HCT116 (cell line): ENCODE results near the gene C3orf70. TPM values are rescaled to one million over a fixed set of nuclear protein-coding genes. Genes with fewer than 3 reads are reported as not detected.

Source experiments
- ATAC-seq: fragments of 200-7000 bp; cut with Tn5 transposase; 2 replicates; pipeline ENCODE4 v1.9.1; 2020; ENCODE audit warnings: mild to moderate bottlenecking, moderate library complexity
- BruUV-seq: library from RNA; stranded (reverse); fragments of 400-500 nt; replicated peaks from 2 replicates; lab custom pipeline; 2021; lab: Mats Ljungman, UMichigan
- CTCF ChIA-PET: fragments of 300-600 bp; sonication (Branson Sonifier 250); formaldehyde crosslinking; loops from one replicate; lab custom pipeline; 2021; ENCODE audit warnings: antibody characterized with exemption; lab: Charles Lee
- POLR2A ChIA-PET: fragments of 300-600, 350-600 bp; sonication (Branson Sonifier 250); formaldehyde crosslinking; loops from one replicate; lab custom pipeline; 2021; ENCODE audit warnings: antibody characterized with exemption; lab: Charles Lee
- RAD21 ChIA-PET, 2 experiments: fragments of 300-600 bp; sonication (Branson Sonifier 250); formaldehyde crosslinking; loops; one replicate each; lab custom pipeline; 2023; ENCODE audit warnings: low total read pairs in 2 of 2; ENCODE audit not compliant: uncharacterized antibody in 2 of 2, unreplicated experiment in 2 of 2, low non-redundant PET in 1 of 2; lab: Charles Lee
- DNase-seq: peaks from one replicate; pipeline ENCODE4 v3.0.0-alpha.2; 2010; ENCODE audit warnings: low read depth, low spot score
- H2AFZ ChIP-seq: fragments of 200-600 bp; shearing (Covaris generic), sonication (generic); 2 replicates; pipeline ENCODE4 v1.6.1; 2017; ENCODE audit warnings: low read depth, mixed run types, mixed read lengths, antibody characterized with exemption, low read length; ENCODE audit not compliant: poor library complexity, severe bottlenecking
- H3K27ac ChIP-seq: 2 replicates; pipeline ENCODE4 v1.5.1; 2012; ENCODE audit warnings: low read depth, low read length
- H3K27me3 ChIP-seq: fragments of 200-600 bp; sonication (generic); 2 replicates; pipeline ENCODE4 v1.6.1; 2016; ENCODE audit warnings: mixed run types, low read length, mixed read lengths; ENCODE audit not compliant: insufficient read depth
- H3K36me3 ChIP-seq, 2 experiments: fragments of 200-500 bp in 1 of 2; fragments of 200-600 bp in 1 of 2; sonication (Bioruptor generic) in 1 of 2; sonication (generic) in 1 of 2; 2 replicates each; pipeline versions ENCODE4 v1.5.1 to v1.6.1; 2014 to 2016; ENCODE audit warnings: low read length in 2 of 2, inconsistent platforms in 1 of 2, mixed read lengths in 1 of 2, mixed run types in 1 of 2; ENCODE audit not compliant: insufficient read depth in 2 of 2, control insufficient read depth in 1 of 2
- H3K4me1 ChIP-seq, 2 experiments: fragments of 200-600 bp in 1 of 2; sonication (generic) in 1 of 2; 2 replicates each; pipeline versions ENCODE4 v1.5.1 to v1.6.1; 2012 to 2017; ENCODE audit warnings: low read length in 2 of 2, inconsistent platforms in 1 of 2, mild to moderate bottlenecking in 1 of 2, mixed read lengths in 1 of 2, mixed run types in 1 of 2, moderate library complexity in 1 of 2; ENCODE audit not compliant: insufficient read depth in 2 of 2, control insufficient read depth in 1 of 2
- H3K4me2 ChIP-seq: fragments of 200-600 bp; sonication (generic); 2 replicates; pipeline ENCODE4 v1.6.1; 2017; ENCODE audit warnings: mixed run types, low read length, mixed read lengths
- H3K4me3 ChIP-seq, 2 experiments: fragments of 200-600 bp in 1 of 2; sonication (generic) in 1 of 2; replicated peaks in 1 of 2; 2 replicates each; pipeline ENCODE4 v1.5.1; 2011 to 2016; ENCODE audit warnings: low read length in 2 of 2, control low read depth in 1 of 2, low read depth in 1 of 2, mild to moderate bottlenecking in 1 of 2, mixed read lengths in 1 of 2, mixed run types in 1 of 2
- H3K79me2 ChIP-seq: fragments of 200-600 bp; sonication (generic); 2 replicates; pipeline ENCODE4 v1.6.1; 2017; ENCODE audit warnings: mild to moderate bottlenecking, mixed run types, low read length, moderate library complexity, mixed read lengths; ENCODE audit not compliant: insufficient read depth
- H3K9ac ChIP-seq: fragments of 200-600 bp; sonication (generic); 2 replicates; pipeline ENCODE4 v1.6.1; 2016; ENCODE audit warnings: low read length, mixed read lengths
- H3K9me2 ChIP-seq: fragments of 200-600 bp; sonication (generic), shearing (Covaris generic); 2 replicates; pipeline ENCODE4 v1.6.1; 2017; ENCODE audit warnings: mixed run types, mild to moderate bottlenecking, moderate library complexity; ENCODE audit not compliant: insufficient read depth
- H3K9me3 ChIP-seq, 2 experiments: fragments of 200-500 bp in 1 of 2; fragments of 200-600 bp in 1 of 2; sonication (Bioruptor generic) in 1 of 2; sonication (generic) in 1 of 2; 2 replicates each; pipeline ENCODE4 v1.6.1; 2014 to 2017; ENCODE audit warnings: low read length in 2 of 2, mixed read lengths in 2 of 2, inconsistent platforms in 1 of 2, low read depth in 1 of 2, mild to moderate bottlenecking in 1 of 2, mixed run types in 1 of 2, moderate library complexity in 1 of 2; ENCODE audit not compliant: control insufficient read depth in 1 of 2, insufficient read depth in 1 of 2
- H4K20me1 ChIP-seq: fragments of 200-600 bp; sonication (generic), shearing (Covaris generic); 2 replicates; pipeline ENCODE4 v1.6.1; 2017; ENCODE audit warnings: mixed run types, mild to moderate bottlenecking, moderate library complexity; ENCODE audit not compliant: insufficient read depth
- EGR1 ChIP-seq: IDR thresholded peaks from 2 replicates; pipeline ENCODE4 v1.6.1; 2012; ENCODE audit warnings: low read depth
- FOSL1 ChIP-seq: IDR thresholded peaks from 2 replicates; pipeline ENCODE4 v1.6.1; 2012; ENCODE audit warnings: low read depth
- JUND ChIP-seq: IDR thresholded peaks from 2 replicates; pipeline ENCODE4 v1.6.1; 2012
- POLR2AphosphoS5 ChIP-seq: IDR thresholded peaks from 2 replicates; pipeline ENCODE4 v1.6.1; 2011; ENCODE audit warnings: mild to moderate bottlenecking, low read depth, low read length, moderate library complexity
- SP1 ChIP-seq: IDR thresholded peaks from 2 replicates; pipeline ENCODE4 v1.6.1; 2012; ENCODE audit warnings: low read depth
- ZNF274 ChIP-seq: fragments of 200-500 bp; sonication (Bioruptor generic); IDR thresholded peaks from 2 replicates; pipeline ENCODE4 v1.6.1; 2014; ENCODE audit warnings: mild to moderate bottlenecking, low read depth, low read length, inconsistent platforms
- intact Hi-C: fragments of 100-400 bp; cut with micrococcal nuclease; formaldehyde crosslinking; loops from 2 replicates; pipeline ENCODE4 v1.10.0; 2022
- total RNA-seq: library from RNA; stranded (reverse); gene quantifications from one replicate; pipeline ENCODE4 v1.2.1, GENCODE V29; 2021; ENCODE audit not compliant: unreplicated experiment
- TF ChIP-seq, protein P1 (sequence below): IDR thresholded peaks from 2 replicates; pipeline ENCODE4 v1.6.1; 2011; ENCODE audit warnings: mild to moderate bottlenecking, low read length, moderate library complexity; ENCODE audit not compliant: insufficient replicate concordance; ENCODE audit errors: extremely low read depth
- TF ChIP-seq, protein P2 (sequence below), 3 experiments: fragments of 200-600 bp in 1 of 3; sonication (generic) in 1 of 3; IDR thresholded peaks in 2 of 3; conservative IDR thresholded peaks in 1 of 3; 2 replicates each; pipeline ENCODE4 v1.5.1; 2012 to 2017; ENCODE audit warnings: low read depth in 2 of 3, low read length in 2 of 3, antibody characterized with exemption in 1 of 3, borderline replicate concordance in 1 of 3, control low read depth in 1 of 3, mild to moderate bottlenecking in 1 of 3, mixed read lengths in 1 of 3, mixed run types in 1 of 3, moderate library complexity in 1 of 3; ENCODE audit not compliant: insufficient read depth in 1 of 3
- TF ChIP-seq, protein P3 (sequence below): IDR thresholded peaks from 2 replicates; pipeline ENCODE4 v1.6.1; 2012; ENCODE audit warnings: low read depth

C3orf70 gene
- total RNA-seq, 1 experiment from 2014 or later, result not detected

DNA sequence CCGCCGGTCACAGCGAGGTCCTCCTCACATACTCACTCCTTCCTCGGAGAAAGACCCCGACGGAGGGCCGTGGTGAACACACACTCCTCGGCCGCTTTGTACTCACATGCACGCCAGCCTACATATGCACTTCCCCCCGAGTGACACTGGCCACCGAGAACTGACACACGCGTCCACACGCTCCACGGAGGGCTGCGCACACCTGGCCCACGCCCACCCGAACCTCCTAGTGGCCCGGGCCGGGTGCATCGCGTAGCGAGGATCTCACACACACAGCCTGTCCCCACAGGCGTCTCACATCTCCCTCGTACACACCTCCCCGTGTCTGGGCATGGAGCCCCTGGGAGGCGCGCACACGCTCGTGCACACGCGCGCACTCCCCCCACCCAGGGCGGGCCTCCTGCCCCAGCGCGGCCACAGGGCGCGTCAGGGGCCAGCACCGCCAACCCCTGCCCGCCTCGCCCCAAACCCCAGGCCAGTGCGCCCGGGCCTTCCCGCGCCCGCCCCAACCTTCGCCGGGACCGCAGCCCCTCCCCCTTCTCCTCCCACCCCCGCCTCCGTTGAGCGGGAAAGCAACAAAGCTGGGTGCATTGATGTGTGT lies 411 bp upstream of the C3orf70 start:
- no peak overlapping the region for H3K4me2 ChIP-seq
- TF ChIP-seq JUND, result no peak
- TF ChIP-seq, protein P1, sequence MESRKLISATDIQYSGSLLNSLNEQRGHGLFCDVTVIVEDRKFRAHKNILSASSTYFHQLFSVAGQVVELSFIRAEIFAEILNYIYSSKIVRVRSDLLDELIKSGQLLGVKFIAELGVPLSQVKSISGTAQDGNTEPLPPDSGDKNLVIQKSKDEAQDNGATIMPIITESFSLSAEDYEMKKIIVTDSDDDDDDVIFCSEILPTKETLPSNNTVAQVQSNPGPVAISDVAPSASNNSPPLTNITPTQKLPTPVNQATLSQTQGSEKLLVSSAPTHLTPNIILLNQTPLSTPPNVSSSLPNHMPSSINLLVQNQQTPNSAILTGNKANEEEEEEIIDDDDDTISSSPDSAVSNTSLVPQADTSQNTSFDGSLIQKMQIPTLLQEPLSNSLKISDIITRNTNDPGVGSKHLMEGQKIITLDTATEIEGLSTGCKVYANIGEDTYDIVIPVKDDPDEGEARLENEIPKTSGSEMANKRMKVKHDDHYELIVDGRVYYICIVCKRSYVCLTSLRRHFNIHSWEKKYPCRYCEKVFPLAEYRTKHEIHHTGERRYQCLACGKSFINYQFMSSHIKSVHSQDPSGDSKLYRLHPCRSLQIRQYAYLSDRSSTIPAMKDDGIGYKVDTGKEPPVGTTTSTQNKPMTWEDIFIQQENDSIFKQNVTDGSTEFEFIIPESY, result no peak
- TF ChIP-seq ZNF274, result no peak
- TF ChIP-seq, protein P2, sequence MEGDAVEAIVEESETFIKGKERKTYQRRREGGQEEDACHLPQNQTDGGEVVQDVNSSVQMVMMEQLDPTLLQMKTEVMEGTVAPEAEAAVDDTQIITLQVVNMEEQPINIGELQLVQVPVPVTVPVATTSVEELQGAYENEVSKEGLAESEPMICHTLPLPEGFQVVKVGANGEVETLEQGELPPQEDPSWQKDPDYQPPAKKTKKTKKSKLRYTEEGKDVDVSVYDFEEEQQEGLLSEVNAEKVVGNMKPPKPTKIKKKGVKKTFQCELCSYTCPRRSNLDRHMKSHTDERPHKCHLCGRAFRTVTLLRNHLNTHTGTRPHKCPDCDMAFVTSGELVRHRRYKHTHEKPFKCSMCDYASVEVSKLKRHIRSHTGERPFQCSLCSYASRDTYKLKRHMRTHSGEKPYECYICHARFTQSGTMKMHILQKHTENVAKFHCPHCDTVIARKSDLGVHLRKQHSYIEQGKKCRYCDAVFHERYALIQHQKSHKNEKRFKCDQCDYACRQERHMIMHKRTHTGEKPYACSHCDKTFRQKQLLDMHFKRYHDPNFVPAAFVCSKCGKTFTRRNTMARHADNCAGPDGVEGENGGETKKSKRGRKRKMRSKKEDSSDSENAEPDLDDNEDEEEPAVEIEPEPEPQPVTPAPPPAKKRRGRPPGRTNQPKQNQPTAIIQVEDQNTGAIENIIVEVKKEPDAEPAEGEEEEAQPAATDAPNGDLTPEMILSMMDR (IDR thresholded peaks at IDR 0.05 in 2 of 3, conservative IDR thresholded peaks at IDR 0.05 in 1 of 3; ENCODE audit: borderline replicate concordance in 1 of 3, insufficient read depth in 1 of 3, low read depth in 2 of 3, low read length in 2 of 3), result no peak
- no peak for TF ChIP-seq POLR2AphosphoS5
- TF ChIP-seq EGR1, result no peak
- TF ChIP-seq, protein P3, sequence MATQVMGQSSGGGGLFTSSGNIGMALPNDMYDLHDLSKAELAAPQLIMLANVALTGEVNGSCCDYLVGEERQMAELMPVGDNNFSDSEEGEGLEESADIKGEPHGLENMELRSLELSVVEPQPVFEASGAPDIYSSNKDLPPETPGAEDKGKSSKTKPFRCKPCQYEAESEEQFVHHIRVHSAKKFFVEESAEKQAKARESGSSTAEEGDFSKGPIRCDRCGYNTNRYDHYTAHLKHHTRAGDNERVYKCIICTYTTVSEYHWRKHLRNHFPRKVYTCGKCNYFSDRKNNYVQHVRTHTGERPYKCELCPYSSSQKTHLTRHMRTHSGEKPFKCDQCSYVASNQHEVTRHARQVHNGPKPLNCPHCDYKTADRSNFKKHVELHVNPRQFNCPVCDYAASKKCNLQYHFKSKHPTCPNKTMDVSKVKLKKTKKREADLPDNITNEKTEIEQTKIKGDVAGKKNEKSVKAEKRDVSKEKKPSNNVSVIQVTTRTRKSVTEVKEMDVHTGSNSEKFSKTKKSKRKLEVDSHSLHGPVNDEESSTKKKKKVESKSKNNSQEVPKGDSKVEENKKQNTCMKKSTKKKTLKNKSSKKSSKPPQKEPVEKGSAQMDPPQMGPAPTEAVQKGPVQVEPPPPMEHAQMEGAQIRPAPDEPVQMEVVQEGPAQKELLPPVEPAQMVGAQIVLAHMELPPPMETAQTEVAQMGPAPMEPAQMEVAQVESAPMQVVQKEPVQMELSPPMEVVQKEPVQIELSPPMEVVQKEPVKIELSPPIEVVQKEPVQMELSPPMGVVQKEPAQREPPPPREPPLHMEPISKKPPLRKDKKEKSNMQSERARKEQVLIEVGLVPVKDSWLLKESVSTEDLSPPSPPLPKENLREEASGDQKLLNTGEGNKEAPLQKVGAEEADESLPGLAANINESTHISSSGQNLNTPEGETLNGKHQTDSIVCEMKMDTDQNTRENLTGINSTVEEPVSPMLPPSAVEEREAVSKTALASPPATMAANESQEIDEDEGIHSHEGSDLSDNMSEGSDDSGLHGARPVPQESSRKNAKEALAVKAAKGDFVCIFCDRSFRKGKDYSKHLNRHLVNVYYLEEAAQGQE, result no peak
- no peak for TF ChIP-seq FOSL1
- TF ChIP-seq SP1, result no peak
- no peak overlapping the region for H3K27ac ChIP-seq
- DNase-seq, result no peak
- H3K4me3 ChIP-seq, result no peak overlapping the region
- peaks cover 37% of the 10 kb centered on the region for H3K27me3 ChIP-seq
- RAD21 ChIA-PET, result no interaction called here
- CTCF ChIA-PET, result no interaction called here
- no peak for ATAC-seq
- H4K20me1 ChIP-seq, result no peaks in the 10 kb centered on the region
- BruUV-seq, result no TSS peak
- no peaks in the 10 kb centered on the region for H3K4me1 ChIP-seq
- no peaks in the 10 kb centered on the region for H3K36me3 ChIP-seq
- no peaks in the 10 kb centered on the region for H3K79me2 ChIP-seq
- H3K9me2 ChIP-seq, result no peaks in the 10 kb centered on the region
- no peak overlapping the region for H3K9ac ChIP-seq
- H3K9me3 ChIP-seq, result no peaks in the 10 kb centered on the region
- POLR2A ChIA-PET, result no interaction called here
- intact Hi-C loops, result no loop called here
- no peak overlapping the region for H2AFZ ChIP-seq
